GM19035 (cell line): ENCODE data around the gene KATNB1.

Source experiments
- ATAC-seq: cut with Tn5 transposase; IDR thresholded peaks from one replicate; pipeline ENCODE4 v1.9.1; 2021; ENCODE audit not compliant: unreplicated experiment

Gene KATNB1

GRCh38 chr16:57804111-57804837 lies 68.7 kb downstream of the KATNB1 start:
- no peak for ATAC-seq

DNA sequence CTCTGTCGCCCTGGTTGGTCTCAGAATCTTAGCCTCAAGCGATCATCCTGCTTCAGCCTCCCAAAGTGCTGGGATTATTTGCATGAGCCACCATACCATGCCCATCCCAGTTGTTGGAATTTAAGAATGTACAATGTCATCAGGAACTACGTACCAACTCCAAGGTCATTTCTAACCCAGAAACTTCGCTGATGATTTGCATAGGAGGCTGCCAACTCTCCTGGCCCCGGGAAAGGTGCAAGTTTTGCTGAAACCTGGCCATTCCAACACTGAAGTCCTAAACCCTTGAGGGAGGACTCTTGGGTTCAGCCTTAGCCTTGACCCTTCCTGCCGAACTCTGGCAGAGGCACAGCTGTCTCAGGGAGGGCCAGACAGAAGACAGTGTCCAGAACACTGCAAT lies 69.6 kb downstream of the KATNB1 start:
- ATAC-seq = no peak
